Measurements from ENCODE around the gene CLSTN2.

Gene CLSTN2

DNA sequence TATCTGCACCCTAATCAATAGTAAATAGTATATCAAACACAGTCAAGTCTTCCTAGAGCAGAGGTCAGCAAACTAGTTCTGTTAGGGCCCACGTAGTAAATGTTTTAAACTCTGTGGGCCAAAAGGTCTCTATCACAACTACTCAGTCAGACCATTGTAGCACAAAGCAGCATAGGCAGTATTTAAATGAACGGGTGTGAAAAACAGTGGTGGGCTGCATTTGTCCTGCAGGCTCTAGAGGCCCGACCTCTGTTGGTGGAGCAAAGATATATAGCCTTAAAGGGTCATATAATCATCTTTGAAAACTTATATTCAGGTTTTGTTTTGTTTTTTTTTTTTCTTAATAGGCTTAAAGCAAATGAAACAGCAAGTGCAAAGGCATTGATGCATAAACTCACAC, 416.5 kb downstream of the CLSTN2 start:
- no peak for DNase-seq

- DNase-seq = no peak
Measured at GRCh38 chr3:140355481-140355880, 420.5 kb downstream of the CLSTN2 start.

DNA sequence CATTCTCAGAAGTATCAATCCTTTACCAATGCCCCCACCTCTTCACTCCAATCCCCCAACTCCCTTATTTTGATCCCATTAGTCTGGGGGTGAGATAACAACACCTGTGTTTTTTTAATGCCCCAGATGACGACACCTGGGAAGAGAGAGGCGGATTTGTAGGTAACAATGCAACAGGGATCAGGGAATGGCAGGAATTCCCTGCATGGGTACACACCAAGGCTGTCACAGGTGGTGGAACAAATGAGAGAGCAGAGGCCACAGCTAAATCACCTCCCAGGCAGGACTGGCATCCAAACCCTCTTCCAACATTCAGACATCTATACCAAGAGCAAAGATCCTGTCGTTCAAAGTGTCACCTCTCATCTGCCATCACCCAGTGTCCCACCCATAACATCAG, 423.7 kb downstream of the CLSTN2 start:
- no peak for DNase-seq

- no peak for DNase-seq
Measured at GRCh38 chr3:140359233-140359995, 424.4 kb downstream of the CLSTN2 start.

DNA sequence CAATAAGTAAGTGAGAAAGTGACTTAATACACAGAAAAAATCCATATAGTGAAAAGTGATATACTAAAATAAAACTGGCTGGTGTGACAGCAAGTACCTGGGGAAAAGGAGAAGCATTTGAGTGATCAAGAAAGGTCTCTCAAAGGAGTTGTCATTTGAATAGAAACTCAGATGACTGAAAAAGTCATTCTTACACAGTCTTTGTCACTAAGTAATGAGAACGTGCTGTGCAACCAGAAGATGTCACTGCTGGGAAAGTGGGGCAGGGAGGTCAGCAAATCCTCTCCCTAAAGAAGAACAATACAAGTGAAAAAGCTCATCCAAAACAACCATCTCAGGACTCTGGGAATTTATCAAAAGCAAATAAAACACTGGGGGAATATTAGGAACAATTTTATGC, 425.3 kb downstream of the CLSTN2 start:
- no peak for DNase-seq

- DNase-seq = no peak
Measured at GRCh38 chr3:140363801-140364200, 428.8 kb downstream of the CLSTN2 start.

- no peak for DNase-seq
Measured at GRCh38 chr3:140365872-140366697, 431.1 kb downstream of the CLSTN2 start.

GRCh38 chr3:140368223-140368811, 433.3 kb downstream of the CLSTN2 start:
- no peak for DNase-seq

DNA sequence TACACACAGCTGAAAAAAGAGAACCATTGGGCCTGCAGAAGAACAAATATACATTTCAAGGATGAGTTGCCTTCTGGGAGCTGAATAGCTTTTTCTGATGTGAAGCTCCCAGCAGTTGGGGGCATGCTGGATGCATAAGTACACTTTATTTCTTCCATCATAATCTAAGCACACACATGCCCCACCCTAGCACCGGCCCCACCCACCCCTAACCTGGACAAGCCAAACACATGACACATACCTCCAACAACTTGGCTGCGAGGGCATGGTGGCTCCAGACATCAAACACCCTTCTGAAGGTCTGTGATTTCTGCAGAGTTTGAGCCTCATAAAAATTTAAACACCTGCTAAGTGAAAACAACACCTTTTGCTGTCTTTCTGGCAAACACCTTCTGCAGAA, 435.7 kb downstream of the CLSTN2 start:
- no peak for DNase-seq

DNA sequence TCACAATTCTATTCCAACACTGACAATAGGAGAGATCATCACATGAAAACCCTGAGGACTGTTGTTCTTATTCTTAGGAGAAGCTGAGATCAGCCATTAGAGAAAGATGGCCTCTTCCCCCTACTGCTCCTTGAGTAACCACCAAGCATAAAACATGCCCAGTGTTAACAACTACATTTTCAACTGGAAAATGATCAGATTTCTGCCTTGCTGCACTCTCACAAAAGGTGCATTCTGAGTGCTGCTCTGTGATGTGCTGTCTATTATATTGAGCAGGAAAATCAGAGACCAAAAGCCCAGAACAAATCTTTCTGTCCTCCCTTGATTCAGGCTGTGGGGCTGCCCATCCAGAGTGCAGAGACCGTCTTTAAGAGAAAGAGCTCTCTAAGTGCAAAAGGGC, 438.2 kb downstream of the CLSTN2 start:
- DNase-seq = no peak

- DNase-seq = no peak
Measured at GRCh38 chr3:140375002-140375401, 440.0 kb downstream of the CLSTN2 start.

DNA sequence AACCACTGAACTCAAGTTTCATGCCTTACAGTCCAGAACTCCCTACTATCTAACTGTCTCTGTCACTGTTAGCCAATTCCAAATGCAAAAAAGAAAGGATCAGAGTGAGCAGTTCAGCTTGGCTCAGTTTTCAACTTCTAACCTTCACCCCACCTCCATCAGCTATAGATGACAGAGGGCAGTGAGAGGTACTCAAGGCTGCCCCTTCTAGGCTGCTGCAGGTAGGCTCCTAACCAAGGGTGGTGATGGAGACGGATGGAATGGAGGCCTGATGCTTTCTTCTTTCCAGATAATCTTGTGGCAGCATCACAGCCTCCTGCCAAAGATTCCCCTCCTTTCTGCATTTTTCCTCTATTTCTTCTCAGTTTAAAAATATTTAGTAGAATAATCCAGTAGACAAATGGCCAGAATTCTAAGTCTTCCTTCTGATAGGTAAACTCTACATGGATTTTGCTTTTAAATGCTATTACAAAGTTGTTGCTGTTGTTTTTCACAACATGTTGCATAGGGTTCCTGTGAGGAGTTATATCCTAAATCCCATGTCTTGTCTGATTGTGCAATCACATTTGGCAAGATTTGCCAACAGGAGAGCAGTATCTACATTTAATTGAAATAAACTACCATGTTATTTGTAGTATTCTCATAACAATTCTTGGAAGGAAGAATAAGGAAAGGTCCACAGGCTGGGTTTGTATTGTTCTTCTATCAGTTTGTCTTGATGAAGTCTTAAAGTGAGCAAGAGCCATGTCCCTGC, 441.3 kb downstream of the CLSTN2 start:
- DNase-seq = no peak

GRCh38 chr3:140377644-140378043, 442.7 kb downstream of the CLSTN2 start:
- no peak for DNase-seq

DNA sequence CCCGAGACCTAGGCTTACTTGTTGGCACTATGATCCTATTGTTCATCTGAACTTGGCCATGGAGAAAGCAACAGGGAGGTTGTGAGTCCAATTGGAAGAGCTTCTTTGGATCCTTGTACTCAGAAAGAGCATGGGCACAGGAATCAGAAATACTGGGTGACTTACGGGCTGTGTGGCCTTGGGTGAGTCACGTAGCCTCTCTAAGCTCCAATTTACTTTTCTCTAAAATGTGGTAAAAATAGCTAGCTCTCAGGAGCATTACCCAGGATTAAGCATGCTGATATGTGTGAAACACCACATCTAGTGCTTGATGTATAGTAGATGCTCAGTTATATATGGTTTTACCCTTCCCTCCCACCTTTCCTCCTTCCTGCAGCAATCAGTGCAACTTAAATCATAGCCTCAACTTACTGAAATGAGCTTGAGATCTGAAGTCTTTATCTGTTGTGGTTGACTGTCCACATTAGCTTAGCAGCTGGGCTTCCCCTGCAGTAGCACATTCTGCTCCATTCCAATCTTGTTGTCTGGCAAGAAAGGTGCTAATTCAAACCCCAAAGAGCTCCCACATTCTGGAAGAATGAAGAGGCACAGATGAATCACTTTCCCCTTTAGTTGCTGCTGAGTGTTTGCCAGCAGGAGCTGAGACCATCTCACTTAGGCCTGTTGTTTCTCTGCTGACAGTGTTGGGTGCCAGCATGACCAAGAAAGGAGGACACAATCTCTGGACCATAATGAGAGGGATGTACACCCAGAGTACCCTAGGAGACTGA, 443.8 kb downstream of the CLSTN2 start:
- no peak for DNase-seq

GRCh38 chr3:140384028-140384771, 449.2 kb downstream of the CLSTN2 start:
- no peak for DNase-seq

- DNase-seq = no peak
Measured at GRCh38 chr3:140384876-140385275, 449.9 kb downstream of the CLSTN2 start.

DNA sequence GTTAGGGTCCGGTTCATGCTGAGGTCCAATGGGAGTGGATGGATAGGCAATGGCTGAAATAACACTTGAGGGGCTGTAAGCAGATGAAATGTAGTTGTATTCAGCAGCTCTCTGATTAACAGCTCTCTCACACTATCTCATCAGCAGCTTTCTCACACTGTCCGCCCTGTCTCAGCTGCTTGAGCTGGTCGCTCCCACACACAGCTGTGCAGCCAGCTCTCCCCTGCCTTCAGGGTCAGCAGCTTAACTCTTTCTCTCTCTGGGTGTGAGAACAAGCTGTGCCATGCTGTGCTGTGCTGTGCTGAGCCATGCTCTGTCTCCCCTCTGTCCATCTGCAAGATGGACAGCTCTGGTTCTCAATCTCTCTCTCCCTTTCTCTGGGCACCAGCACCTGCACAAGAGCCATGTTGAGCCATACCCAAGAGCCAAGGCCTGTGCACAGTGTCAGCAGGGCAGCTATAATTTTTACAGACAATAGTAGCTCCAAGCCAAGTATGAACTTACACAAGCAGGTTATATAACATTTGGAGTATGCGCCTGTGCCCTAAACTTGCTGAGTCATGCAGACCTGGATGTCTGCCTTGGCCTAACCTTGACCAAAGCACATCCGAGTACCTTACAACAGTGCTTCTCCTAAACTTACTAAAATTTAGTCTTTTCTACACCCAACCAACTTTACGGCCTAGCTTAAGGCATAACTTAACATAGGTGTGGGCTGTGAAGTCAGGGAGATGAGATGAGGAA, 451.5 kb downstream of the CLSTN2 start:
- DNase-seq = no peak

- DNase-seq = no peak
Measured at GRCh38 chr3:140387244-140387643, 452.3 kb downstream of the CLSTN2 start.

- no peak for DNase-seq
Measured at GRCh38 chr3:140388202-140388922, 453.4 kb downstream of the CLSTN2 start.

DNA sequence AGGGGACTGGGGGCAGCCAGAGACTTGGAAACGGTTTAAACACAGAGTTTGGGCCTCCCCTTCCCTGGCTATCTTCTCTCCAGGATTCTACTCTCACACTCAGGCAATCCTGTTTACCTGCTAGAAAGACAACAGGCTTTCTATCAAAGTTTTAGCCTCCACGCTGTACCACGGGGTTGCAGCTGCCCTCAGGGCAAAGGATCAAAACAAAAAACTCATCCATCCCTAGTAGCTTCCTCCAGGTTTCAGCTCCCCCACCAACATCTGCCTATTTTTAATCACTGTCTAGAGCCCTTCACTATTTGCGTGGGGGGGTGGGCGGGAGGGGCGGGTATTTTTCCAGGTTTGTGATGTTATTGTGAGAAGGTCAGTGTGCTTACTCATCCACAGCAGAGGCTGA, 456.1 kb downstream of the CLSTN2 start:
- DNase-seq = no peak
